ENCODE data around the gene NAGA.

The NAGA gene

GRCh38 chr22:42091455-42091782 is 20.8 kb upstream of the NAGA start:
- DNase-seq (ENCODE audit: low spot score): no peak

GRCh38 chr22:42090596-42091454 is 20.2 kb upstream of the NAGA start, which contains the start of gene NDUFA6:
Gene NDUFA6, minus strand, starts transcription at chr22:42090772. Its CDS starts 28 bp downstream, at chr22:42090744.
- peak; percentile 97 for DNase-seq (ENCODE audit: low spot score)
- TF ChIP-seq CTCF (IDR thresholded peaks at IDR 0.05; ENCODE audit: extremely low read depth, missing control alignments): peak; percentile 95

More at GRCh38 chr22:42091455-42091782, 20.8 kb upstream of the NAGA start:
- TF ChIP-seq CTCF (IDR thresholded peaks at IDR 0.05; ENCODE audit: extremely low read depth, missing control alignments): no peak

GRCh38 chr22:42086051-42086450 is 15.4 kb upstream of the NAGA start:
- TF ChIP-seq CTCF (IDR thresholded peaks at IDR 0.05; ENCODE audit: extremely low read depth, missing control alignments): no peak
- DNase-seq (ENCODE audit: low spot score): no peak

GRCh38 chr22:42084874-42085273 is 14.3 kb upstream of the NAGA start:
- TF ChIP-seq CTCF (IDR thresholded peaks at IDR 0.05; ENCODE audit: extremely low read depth, missing control alignments): no peak
- DNase-seq (ENCODE audit: low spot score): no peak

GRCh38 chr22:42083119-42083518 is 12.5 kb upstream of the NAGA start:
- no peak for TF ChIP-seq CTCF (IDR thresholded peaks at IDR 0.05; ENCODE audit: extremely low read depth, missing control alignments)
- no peak for DNase-seq (ENCODE audit: low spot score)

- no peak for DNase-seq (ENCODE audit: low spot score)
- TF ChIP-seq CTCF (IDR thresholded peaks at IDR 0.05; ENCODE audit: extremely low read depth, missing control alignments): no peak
Measured at GRCh38 chr22:42080287-42080686, 9.7 kb upstream of the NAGA start.

- no peak for TF ChIP-seq CTCF (IDR thresholded peaks at IDR 0.05; ENCODE audit: extremely low read depth, missing control alignments)
- DNase-seq (ENCODE audit: low spot score): peak; percentile 98
Measured at GRCh38 chr22:42079319-42080251, 9.0 kb upstream of the NAGA start, which contains the start of gene SMDT1. Gene SMDT1, plus strand, starts transcription at chr22:42079700. Its CDS starts 69 bp downstream, at chr22:42079769.

All from GM20000 (cell line).